ENCODE data around the gene HIF3A. TPM values are rescaled to one million over a fixed set of nuclear protein-coding genes. Genes with fewer than 3 reads are reported as not detected.
"Not testable (repeated sequence)": the region's sequence is repeated elsewhere in the genome, so short reads cannot be mapped to it uniquely, and the experiment has no call there.

Gene HIF3A
- total and polyA plus RNA-seq, 2 of the 4 experiments (the other 2 are of a cell fraction), result 0.02 TPM; not detected in 1

DNA sequence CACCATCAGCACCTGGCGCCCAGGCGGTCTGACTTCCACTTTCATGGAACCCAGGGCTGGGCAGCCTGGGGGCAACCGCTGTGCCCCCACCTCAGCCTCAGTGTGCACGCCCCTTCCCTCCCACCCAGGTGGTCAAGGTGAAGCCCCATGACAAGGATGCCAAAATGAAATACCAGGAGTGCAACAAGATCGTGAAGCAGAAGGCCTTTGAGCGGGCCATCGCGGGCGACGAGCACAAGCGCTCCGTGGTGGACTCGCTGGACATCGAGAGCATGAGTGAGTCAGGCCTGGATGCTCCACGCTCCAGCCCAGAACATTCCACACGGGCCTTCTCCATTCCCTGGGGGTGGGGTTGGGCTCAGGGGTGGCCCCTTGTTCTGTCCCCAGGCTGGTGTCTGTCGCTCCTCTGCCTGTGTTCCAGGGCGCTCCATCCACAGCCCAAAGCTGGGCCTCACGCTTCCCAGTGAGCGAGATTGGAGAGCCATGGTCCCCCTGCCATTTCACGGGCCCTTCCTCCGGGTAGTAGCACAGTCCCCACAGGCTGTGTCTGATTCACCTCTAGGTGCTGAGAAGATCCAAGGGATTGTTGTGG lies 78.7 kb downstream of the HIF3A start:
- H3K27me3 ChIP-seq (ENCODE audit: control insufficient read depth, insufficient read depth, low read length); POLR2A ChIA-PET (ENCODE audit: unreplicated experiment); H3K27ac ChIP-seq (ENCODE audit: insufficient read depth, low read length); H2BK5ac ChIP-seq (ENCODE audit: low read depth, low read length, poor library complexity, severe bottlenecking); in situ Hi-C loops (cut with MboI; ENCODE audit: low sequenced_read_pairs); BruUV-seq (replicated peaks); H2BK15ac ChIP-seq (ENCODE audit: low read depth, low read length); dilution Hi-C loops (cut with HindIII; ENCODE audit: low sequenced_read_pairs, unreplicated experiment); H2BK20ac ChIP-seq (ENCODE audit: low read depth, low read length); ATAC-seq (ENCODE audit: low read depth); H3K9ac ChIP-seq (ENCODE audit: low read depth, low read length); H2AFZ ChIP-seq (replicated peaks; ENCODE audit: low read length, poor library complexity); intact Hi-C loops (cut with micrococcal nuclease); H3K4me3 ChIP-seq (ENCODE audit: insufficient read depth, low read depth, low read length); DNase-seq; H3K9me3 ChIP-seq (ENCODE audit: control insufficient read depth, insufficient read depth, low read length); H2BK120ac ChIP-seq (ENCODE audit: low read depth, low read length); H3K56ac ChIP-seq (ENCODE audit: extremely low read depth, insufficient read depth, low read length); H2AK5ac ChIP-seq (ENCODE audit: low read depth, low read length); H3K14ac ChIP-seq (replicated peaks; ENCODE audit: low read depth, low read length); H3K4ac ChIP-seq (ENCODE audit: low read depth, low read length); H3K18ac ChIP-seq (ENCODE audit: low read depth, low read length); H4K8ac ChIP-seq (ENCODE audit: low read depth in 2 of 2, low read length in 2 of 2); H4K5ac ChIP-seq (ENCODE audit: low read depth, low read length); H4K91ac ChIP-seq (ENCODE audit: insufficient read depth, low read depth, low read length); H3K23ac ChIP-seq (ENCODE audit: low read depth, low read length); H3K4me2 ChIP-seq (ENCODE audit: low read depth, low read length); CTCF ChIA-PET: not testable (repeated sequence)
- Histone ChIP-seq H3K4me1 (ENCODE audit: control insufficient read depth, insufficient read depth, low read length) (peaks cover 23% of the 10 kb centered on the region), H3K79me1 (ENCODE audit: low read depth in 1 of 2, low read length in 2 of 2) (peaks cover 42 to 86% of the 10 kb centered on the region in 2 experiments), H4K20me1 (ENCODE audit: insufficient read depth, low read length) (peaks cover 27% of the 10 kb centered on the region), H3K9me1 (ENCODE audit: insufficient read depth, low read length) (peaks cover 37% of the 10 kb centered on the region), H2AK9ac (replicated peaks; ENCODE audit: low read depth, low read length, poor library complexity) (peak overlapping the region; percentile 8), H3K36me3 (ENCODE audit: control insufficient read depth, insufficient read depth, low read length) (peaks cover 19% of the 10 kb centered on the region)
- no CpG with 5 or more reads among the region's 22 CpGs for WGBS, 2 experiments (ENCODE audit: extremely low coverage in 2 of 2, insufficient read length in 1 of 2)
